Neural crest cell (in vitro differentiated cells): Measurements from ENCODE around the gene PDCD1. TPM values are rescaled to one million over a fixed set of nuclear protein-coding genes. Genes with fewer than 3 reads are reported as not detected.

Source experiments
- DNase-seq: peaks from one replicate; pipeline ENCODE4 v3.0.0; 2021; ENCODE audit warnings: low read depth, mixed read lengths, low spot score
- H3K27ac Mint-ChIP-seq: one replicate; pipeline ENCODE4 v1.8.0; 2021; ENCODE audit warnings: mild to moderate bottlenecking, mixed read lengths; ENCODE audit not compliant: unreplicated experiment
- H3K27me3 Mint-ChIP-seq: 2 replicates; pipeline ENCODE4 v1.8.0; 2021; ENCODE audit warnings: low read depth, mild to moderate bottlenecking, mixed read lengths
- H3K36me3 Mint-ChIP-seq: 2 replicates; pipeline ENCODE4 v1.8.0; 2021; ENCODE audit warnings: low read depth, mild to moderate bottlenecking, mixed read lengths
- H3K4me1 Mint-ChIP-seq: 2 replicates; pipeline ENCODE4 v1.8.0; 2021; ENCODE audit warnings: mixed read lengths
- H3K4me3 Mint-ChIP-seq: one replicate; pipeline ENCODE4 v1.8.0; 2021; ENCODE audit warnings: mild to moderate bottlenecking, mixed read lengths
- H3K9me3 Mint-ChIP-seq: 2 replicates; pipeline ENCODE4 v1.8.0; 2021; ENCODE audit warnings: mixed read lengths
- CTCF ChIP-seq: fragments of 200-600 bp; sonication (generic); conservative IDR thresholded peaks from 2 replicates; pipeline ENCODE4 v1.5.0; 2021; ENCODE audit warnings: antibody characterized with exemption, mild to moderate bottlenecking
- total RNA-seq: library from RNA; stranded (reverse); gene quantifications from 2 replicates; pipeline ENCODE4 v1.2.1, GENCODE V29; 2021

The PDCD1 gene
- total RNA-seq, 1 donor from 2014 or later, result not detected

DNA sequence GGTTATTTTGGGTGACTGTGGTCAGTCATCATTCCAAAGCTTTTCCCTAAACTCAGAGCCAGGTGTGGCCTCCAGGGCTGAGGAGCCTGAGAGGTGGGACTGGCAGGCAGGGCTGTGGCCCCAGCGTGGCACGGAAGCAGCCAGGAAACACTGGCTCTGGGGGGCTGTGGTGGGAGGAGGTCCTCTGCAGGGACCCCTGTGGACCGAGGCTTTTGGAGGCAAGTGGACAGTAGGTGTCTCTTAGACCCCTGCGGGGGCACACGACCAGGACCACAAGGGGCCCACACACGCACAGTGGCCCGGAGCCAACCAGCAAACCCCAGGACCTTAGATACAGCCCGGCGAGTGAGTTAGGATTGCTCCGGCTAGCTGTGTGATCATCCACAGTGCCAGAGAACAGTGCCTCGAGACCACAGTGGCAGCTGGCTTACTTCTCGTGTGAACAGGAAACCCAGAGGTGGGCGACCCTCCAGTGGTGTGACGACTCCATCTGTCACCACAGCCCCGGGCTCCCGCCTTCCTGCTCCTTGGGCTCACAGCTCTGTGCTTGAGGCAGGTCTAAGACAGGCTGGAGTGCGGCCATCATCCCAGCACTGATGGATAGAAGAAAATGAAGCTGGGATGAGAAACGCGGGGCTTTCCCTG is 9.2 kb upstream of the PDCD1 start:
- H3K4me3 Mint-ChIP-seq, result no peak overlapping the region

DNA sequence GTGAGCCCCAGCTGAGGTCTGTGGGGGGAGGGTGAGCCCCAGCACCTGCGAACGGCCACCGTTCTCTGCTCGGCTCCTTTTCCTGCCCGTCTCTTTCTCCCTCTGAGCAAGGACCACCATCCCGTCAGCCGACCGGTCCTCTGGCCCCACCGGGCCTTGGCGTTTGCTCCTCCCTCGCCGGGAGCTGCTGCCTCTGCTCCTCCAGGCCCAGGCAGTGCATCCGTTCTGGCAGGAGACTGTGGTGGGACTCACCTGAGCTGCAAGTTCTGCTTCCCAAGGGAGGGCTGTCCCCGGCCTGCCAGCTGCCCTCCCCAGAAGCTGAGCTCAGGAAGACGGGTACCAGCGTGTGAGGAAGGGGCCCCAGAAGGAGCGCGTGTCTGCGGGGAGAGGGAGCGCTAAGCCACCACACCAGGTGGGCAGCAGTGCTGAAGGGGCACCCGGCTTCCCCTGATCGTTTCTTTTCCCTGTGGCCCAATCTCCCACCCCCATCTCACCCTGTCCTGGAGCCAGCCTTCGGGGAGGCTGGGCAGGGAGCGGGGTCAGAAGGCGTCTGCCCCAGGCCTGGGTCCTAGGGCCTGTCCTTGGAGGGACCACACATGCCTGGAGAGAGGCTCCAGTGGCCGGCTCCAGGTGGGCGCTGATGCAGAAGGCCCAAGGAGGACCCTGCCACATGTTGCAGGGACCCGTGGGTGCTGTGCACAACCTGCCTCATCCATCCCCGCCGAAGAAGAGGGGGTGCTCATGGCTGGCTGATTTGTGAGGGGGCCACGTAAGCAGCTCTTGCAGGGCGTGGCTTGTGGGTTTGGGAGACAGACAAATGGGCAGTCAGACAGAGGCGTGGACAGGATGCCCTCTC is 8.3 kb upstream of the PDCD1 start:
- Mint-ChIP-seq H3K4me3 (no peak overlapping the region), H3K4me1 (peaks cover 23% of the 10 kb centered on the region), H3K36me3 (peaks cover 4% of the 10 kb centered on the region), H3K9me3 (peaks cover 14% of the 10 kb centered on the region), H3K27me3 (peaks cover 20% of the 10 kb centered on the region), H3K27ac (no peak overlapping the region)
- no peak for TF ChIP-seq CTCF
- DNase-seq, result no peak

More for the DNA sequence above, 9.2 kb upstream of the PDCD1 start:
- TF ChIP-seq CTCF, result no peak
- no peak overlapping the region for H3K27ac Mint-ChIP-seq
- H3K27me3 Mint-ChIP-seq, result peaks cover 20% of the 10 kb centered on the region
- H3K4me1 Mint-ChIP-seq, result peaks cover 23% of the 10 kb centered on the region
- peaks cover 4% of the 10 kb centered on the region for H3K36me3 Mint-ChIP-seq
- peaks cover 14% of the 10 kb centered on the region for H3K9me3 Mint-ChIP-seq
- DNase-seq, result no peak

DNA sequence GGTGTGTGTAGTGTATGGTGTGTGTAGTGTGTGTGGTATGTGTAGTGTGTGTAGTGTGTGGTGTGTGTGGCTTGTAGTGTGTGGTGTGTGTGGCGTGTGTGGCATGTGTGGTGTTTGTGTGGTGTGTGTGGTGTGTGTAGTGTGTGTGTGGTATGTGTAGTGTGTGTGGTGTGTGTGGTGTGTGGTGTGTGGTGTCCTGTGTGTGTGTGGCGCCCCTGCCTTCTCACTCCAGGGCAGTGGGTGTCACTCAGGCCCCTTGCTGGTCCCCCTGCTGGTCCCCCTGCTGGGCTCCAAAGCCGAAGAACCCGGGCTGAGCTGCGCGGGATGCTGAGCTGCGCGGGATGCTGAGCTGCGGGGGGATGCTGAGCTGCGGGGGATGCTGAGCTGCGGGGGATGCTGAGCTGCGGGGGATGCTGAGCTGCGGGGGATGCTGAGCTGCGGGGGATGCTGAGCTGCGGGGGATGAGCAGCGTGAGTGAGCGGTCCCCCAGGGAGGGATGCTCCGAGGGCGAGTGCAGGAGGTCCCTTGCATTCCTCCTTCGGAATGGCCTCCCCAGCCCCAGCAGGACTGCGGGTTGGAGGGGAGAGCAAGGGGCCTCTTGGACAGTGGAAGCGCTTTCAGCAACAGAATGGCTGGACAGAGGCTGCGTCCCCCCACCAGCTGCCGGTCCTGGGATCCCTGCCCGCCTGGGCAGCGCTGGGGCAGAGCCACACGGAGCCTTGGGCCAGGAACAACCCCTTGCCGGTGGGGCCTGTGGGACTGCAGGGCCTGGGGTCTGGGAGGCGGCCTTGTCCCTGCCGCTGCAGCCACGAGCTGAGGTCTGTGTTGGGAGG is 7.5 kb upstream of the PDCD1 start:
- peaks cover 14% of the 10 kb centered on the region for H3K9me3 Mint-ChIP-seq
- TF ChIP-seq CTCF, result no peak
- no peak for DNase-seq
- no peak overlapping the region for H3K4me3 Mint-ChIP-seq
- peaks cover 20% of the 10 kb centered on the region for H3K27me3 Mint-ChIP-seq
- H3K36me3 Mint-ChIP-seq, result peaks cover 4% of the 10 kb centered on the region
- H3K4me1 Mint-ChIP-seq, result peaks cover 32% of the 10 kb centered on the region
- H3K27ac Mint-ChIP-seq, result no peak overlapping the region

DNA sequence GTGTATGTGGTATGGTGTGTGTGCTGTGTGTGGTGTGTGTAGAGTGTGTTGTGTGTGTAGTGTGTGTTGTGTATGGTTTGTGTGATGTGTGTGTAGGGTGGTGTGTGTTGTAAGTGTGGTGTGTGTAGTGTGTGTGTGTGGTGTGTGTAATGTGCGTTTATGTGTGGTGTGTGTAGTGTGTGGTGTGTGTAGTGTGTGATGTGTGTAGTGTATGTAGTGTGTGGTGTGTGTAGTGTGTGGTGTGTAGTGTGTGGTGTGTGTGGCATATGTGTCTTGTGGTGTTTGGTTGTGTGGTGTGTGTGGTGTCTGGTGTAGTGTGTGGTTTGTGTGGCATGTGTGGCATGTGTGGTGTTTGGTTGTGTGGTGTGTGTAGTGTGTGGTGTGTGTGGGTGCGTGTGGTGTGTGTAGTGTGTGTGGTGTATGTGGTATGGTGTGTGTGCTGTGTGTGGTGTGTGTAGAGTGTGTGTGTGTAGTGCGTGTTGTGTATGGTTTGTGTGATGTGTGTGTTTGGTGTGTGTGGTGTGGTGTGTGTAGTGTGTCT is 6.8 kb upstream of the PDCD1 start:
- Mint-ChIP-seq H3K4me1 (peaks cover 33% of the 10 kb centered on the region), H3K36me3 (peaks cover 4% of the 10 kb centered on the region), H3K27ac (no peak overlapping the region), H3K9me3 (peaks cover 14% of the 10 kb centered on the region), H3K4me3 (no peak overlapping the region), H3K27me3 (peaks cover 20% of the 10 kb centered on the region)
- TF ChIP-seq CTCF, result no peak
- no peak for DNase-seq

GRCh38 chr2:241864850-241865213 is 6.1 kb upstream of the PDCD1 start:
- Mint-ChIP-seq H3K4me3 (no peak overlapping the region), H3K27me3 (peaks cover 20% of the 10 kb centered on the region), H3K4me1 (peaks cover 33% of the 10 kb centered on the region), H3K9me3 (peaks cover 14% of the 10 kb centered on the region), H3K36me3 (peaks cover 4% of the 10 kb centered on the region), H3K27ac (no peak overlapping the region)
- no peak for DNase-seq
- TF ChIP-seq CTCF, result no peak
